Measurements from ENCODE around the gene CAD.
A peak's percentile ranks its signal among the peaks of the same experiment; 100 is the strongest.

CAD gene

GRCh38 chr2:27231921-27232320 is 14.8 kb downstream of the CAD start:
- DNase-seq = no peak

GRCh38 chr2:27233341-27233740 is 16.2 kb downstream of the CAD start:
- DNase-seq = no peak

GRCh38 chr2:27236136-27236535 is 19.0 kb downstream of the CAD start:
- no peak for DNase-seq

GRCh38 chr2:27236626-27237025 is 19.5 kb downstream of the CAD start:
- no peak for DNase-seq

GRCh38 chr2:27237341-27237945 is 20.3 kb downstream of the CAD start:
- no peak for DNase-seq

GRCh38 chr2:27238976-27239375 is 21.8 kb downstream of the CAD start:
- no peak for DNase-seq

GRCh38 chr2:27240406-27240805 is 23.2 kb downstream of the CAD start:
- DNase-seq = no peak

- DNase-seq = peak; percentile 14
Measured at GRCh38 chr2:27241761-27242613, 24.8 kb downstream of the CAD start.

- no peak for DNase-seq
Measured at GRCh38 chr2:27242614-27242951, 25.4 kb downstream of the CAD start.

GRCh38 chr2:27243391-27244130 is 26.4 kb downstream of the CAD start:
- DNase-seq = no peak

- no peak for DNase-seq
Measured at GRCh38 chr2:27245116-27245515, 27.9 kb downstream of the CAD start.

GRCh38 chr2:27245626-27246025 is 28.5 kb downstream of the CAD start:
- DNase-seq = no peak

GRCh38 chr2:27247893-27248292 is 30.7 kb downstream of the CAD start:
- DNase-seq = no peak

GRCh38 chr2:27249159-27249890 is 32.2 kb downstream of the CAD start:
- DNase-seq = no peak

- peak; percentile 45 for DNase-seq
Measured at GRCh38 chr2:27249891-27250651, 32.9 kb downstream of the CAD start.

GRCh38 chr2:27250652-27251379 is 33.6 kb downstream of the CAD start:
- no peak for DNase-seq

GRCh38 chr2:27251766-27252165 is 34.6 kb downstream of the CAD start:
- DNase-seq = no peak

GRCh38 chr2:27255187-27255586 is 38.0 kb downstream of the CAD start:
- no peak for DNase-seq

- DNase-seq = no peak
Measured at GRCh38 chr2:27255660-27256059, 38.5 kb downstream of the CAD start.

- no peak for DNase-seq
Measured at GRCh38 chr2:27256855-27257454, 39.8 kb downstream of the CAD start.

GRCh38 chr2:27258051-27258450 is 40.9 kb downstream of the CAD start:
- no peak for DNase-seq
